MM.1S (cell line): Measurements from ENCODE around the gene COL6A3.

Experiments used
- EZH2 ChIP-seq: fragments of 300-600 bp; sonication (generic); optimal IDR thresholded peaks from 2 replicates; pipeline ENCODE3; 2017; ENCODE audit warnings: low read depth, mild to moderate bottlenecking, antibody characterized with exemption, low read length, mixed read lengths
- EZH2phosphoT487 ChIP-seq: fragments of 300-600 bp; sonication (generic); IDR thresholded peaks from 2 replicates; pipeline ENCODE4 v1.6.1; 2018; ENCODE audit warnings: antibody characterized with exemption, low read length
- TF ChIP-seq, protein P1 (sequence below): fragments of 300-600 bp; sonication (generic); IDR thresholded peaks from 2 replicates; pipeline ENCODE4 v1.5.1; 2016; ENCODE audit warnings: antibody characterized with exemption, low read length, mixed read lengths

DNA sequence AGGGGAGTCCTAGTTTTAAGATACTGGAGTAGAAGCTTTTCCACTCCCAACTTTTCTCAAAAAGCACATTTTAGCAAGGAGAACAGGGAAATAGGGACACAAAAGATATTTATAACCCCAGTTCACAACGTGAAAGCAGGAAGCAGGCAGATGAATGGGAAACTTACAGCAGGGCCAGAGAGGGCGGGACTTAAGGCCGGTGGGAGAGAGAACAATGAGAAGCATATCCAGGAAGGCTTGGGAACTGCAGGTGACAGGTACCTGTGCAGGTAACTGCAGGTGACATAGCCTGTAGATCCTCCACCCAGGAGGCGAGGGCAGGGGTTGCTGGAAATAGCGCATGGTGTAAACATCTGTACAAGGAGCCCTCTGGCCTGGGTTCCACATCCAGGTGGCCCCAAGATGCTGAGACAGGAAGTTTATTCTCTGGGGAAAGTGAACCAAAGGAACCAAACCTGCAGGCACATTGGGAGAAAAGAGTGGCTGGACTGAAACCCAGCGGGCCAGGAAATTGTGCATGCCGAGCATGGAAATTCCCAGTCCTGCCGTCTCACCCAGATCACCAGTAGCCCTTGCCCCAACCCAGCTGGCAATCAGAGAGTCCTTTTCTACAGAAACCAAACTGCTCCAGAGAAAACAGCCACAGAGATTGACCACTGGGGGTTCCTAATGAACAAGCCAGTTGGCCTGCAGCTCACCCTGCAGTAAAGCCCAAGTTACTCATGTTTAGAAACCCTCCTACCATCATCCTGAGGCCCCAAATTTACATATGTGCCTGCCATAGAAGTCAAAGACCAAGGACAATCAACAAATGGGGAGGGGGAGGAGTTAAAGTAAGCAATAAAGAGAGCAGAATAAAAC is 24.3 kb upstream of the COL6A3 start:
- TF ChIP-seq, protein P1, sequence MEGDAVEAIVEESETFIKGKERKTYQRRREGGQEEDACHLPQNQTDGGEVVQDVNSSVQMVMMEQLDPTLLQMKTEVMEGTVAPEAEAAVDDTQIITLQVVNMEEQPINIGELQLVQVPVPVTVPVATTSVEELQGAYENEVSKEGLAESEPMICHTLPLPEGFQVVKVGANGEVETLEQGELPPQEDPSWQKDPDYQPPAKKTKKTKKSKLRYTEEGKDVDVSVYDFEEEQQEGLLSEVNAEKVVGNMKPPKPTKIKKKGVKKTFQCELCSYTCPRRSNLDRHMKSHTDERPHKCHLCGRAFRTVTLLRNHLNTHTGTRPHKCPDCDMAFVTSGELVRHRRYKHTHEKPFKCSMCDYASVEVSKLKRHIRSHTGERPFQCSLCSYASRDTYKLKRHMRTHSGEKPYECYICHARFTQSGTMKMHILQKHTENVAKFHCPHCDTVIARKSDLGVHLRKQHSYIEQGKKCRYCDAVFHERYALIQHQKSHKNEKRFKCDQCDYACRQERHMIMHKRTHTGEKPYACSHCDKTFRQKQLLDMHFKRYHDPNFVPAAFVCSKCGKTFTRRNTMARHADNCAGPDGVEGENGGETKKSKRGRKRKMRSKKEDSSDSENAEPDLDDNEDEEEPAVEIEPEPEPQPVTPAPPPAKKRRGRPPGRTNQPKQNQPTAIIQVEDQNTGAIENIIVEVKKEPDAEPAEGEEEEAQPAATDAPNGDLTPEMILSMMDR, result no peak
- TF ChIP-seq EZH2 (no peak), EZH2phosphoT487 (no peak)
